HEK293T (cell line): ENCODE measurements around the gene KCNQ1OT1.

Experiments
- CTCF ChIA-PET: fragments of 350-600 bp; formaldehyde crosslinking; extraction: SDS; loops from one replicate; lab custom pipeline; 2021; ENCODE audit warnings: antibody characterized with exemption, inconsistent platforms; lab: Yijun Ruan, JAX
- POLR2A ChIA-PET: fragments of 350-600 bp; formaldehyde crosslinking; extraction: SDS; loops from one replicate; lab custom pipeline; 2020; ENCODE audit warnings: antibody characterized with exemption, inconsistent platforms; lab: Yijun Ruan, JAX
- DNase-seq: peaks from one replicate; pipeline ENCODE4 v3.0.0; 2012; ENCODE audit warnings: mixed read lengths; ENCODE audit errors: extremely low spot score
- ARNT ChIP-seq: fragments of 450-650 bp; IDR thresholded peaks from 2 replicates; pipeline ENCODE4 v1.6.1; 2017; ENCODE audit warnings: mild to moderate bottlenecking
- BHLHE40 ChIP-seq: fragments of 450-650 bp; IDR thresholded peaks from 2 replicates; pipeline ENCODE4 v1.6.1; 2016; ENCODE audit warnings: mild to moderate bottlenecking, moderate library complexity, borderline replicate concordance
- CTBP1 ChIP-seq: fragments of 450-650 bp; IDR thresholded peaks from 2 replicates; pipeline ENCODE4 v1.6.1; 2016; ENCODE audit warnings: borderline replicate concordance
- ELF4 ChIP-seq: fragments of 450-650 bp; IDR thresholded peaks from 2 replicates; pipeline ENCODE4 v1.6.1; 2017; ENCODE audit warnings: antibody characterized with exemption
- FOXA1 ChIP-seq: fragments of 450-650 bp; IDR thresholded peaks from 2 replicates; pipeline ENCODE4 v1.6.1; 2016; ENCODE audit warnings: mild to moderate bottlenecking
- FOXK2 ChIP-seq: fragments of 450-650 bp; IDR thresholded peaks from 2 replicates; pipeline ENCODE4 v1.6.1; 2016; ENCODE audit warnings: mild to moderate bottlenecking
- FOXM1 ChIP-seq: fragments of 450-650 bp; IDR thresholded peaks from 2 replicates; pipeline ENCODE4 v1.6.1; 2017; ENCODE audit warnings: mild to moderate bottlenecking, borderline replicate concordance
- HDGF ChIP-seq: fragments of 450-650 bp; IDR thresholded peaks from 2 replicates; pipeline ENCODE4 v1.6.1; 2017; ENCODE audit warnings: antibody characterized with exemption, borderline replicate concordance
- L3MBTL2 ChIP-seq: fragments of 450-650 bp; conservative IDR thresholded peaks from 2 replicates; pipeline ENCODE4 v1.6.1; 2016; ENCODE audit warnings: mild to moderate bottlenecking
- LEF1 ChIP-seq: fragments of 450-650 bp; IDR thresholded peaks from 2 replicates; pipeline ENCODE4 v1.6.1; 2017; ENCODE audit warnings: mild to moderate bottlenecking, borderline replicate concordance
- NFRKB ChIP-seq: fragments of 450-650 bp; IDR thresholded peaks from 2 replicates; pipeline ENCODE4 v1.6.1; 2016; ENCODE audit warnings: mild to moderate bottlenecking, moderate library complexity
- SP1 ChIP-seq: fragments of 450-650 bp; IDR thresholded peaks from 2 replicates; pipeline ENCODE4 v1.6.1; 2017
- SUZ12 ChIP-seq: fragments of 450-650 bp; IDR thresholded peaks from 2 replicates; pipeline ENCODE4 v1.6.1; 2016; ENCODE audit warnings: mild to moderate bottlenecking
- TARDBP ChIP-seq: fragments of 450-650 bp; IDR thresholded peaks from 2 replicates; pipeline ENCODE4 v1.6.1; 2016
- ZNF384 ChIP-seq: fragments of 450-650 bp; IDR thresholded peaks from 2 replicates; pipeline ENCODE4 v1.6.1; 2016
- TF ChIP-seq, protein P1 (sequence below): fragments of 450-650 bp; IDR thresholded peaks from 2 replicates; pipeline ENCODE4 v1.6.1; 2016

Gene KCNQ1OT1

DNA sequence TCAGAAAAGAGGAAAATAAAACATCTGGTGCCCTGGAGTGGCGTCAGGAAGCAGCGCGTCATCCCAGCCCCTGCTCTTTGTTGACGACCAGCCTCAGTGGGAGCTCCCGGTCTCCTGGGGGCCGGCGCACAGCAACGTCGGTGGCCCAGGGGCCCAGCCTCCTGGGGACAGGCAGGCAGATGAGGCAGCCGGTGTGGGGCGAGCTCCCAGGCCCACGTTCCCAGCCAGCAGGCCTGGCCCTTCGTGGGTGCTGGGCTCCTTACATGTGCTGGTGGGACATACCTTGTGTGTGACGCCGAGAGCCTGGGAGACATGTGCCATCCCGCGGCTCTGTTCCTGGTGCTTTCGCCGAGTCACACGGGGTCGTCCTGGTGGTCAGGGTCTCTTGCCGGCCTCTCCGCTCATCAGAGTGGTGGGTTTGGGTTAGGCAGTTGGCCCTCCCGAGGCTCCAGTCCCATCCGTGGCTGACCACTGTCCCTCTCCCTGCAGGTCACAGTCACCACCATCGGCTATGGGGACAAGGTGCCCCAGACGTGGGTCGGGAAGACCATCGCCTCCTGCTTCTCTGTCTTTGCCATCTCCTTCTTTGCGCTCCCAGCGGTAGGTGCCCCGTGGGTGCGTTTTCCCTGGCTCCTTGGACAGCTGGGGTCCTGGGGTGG is 116.7 kb downstream of the KCNQ1OT1 start:
- DNase-seq, result no peak
- ChIA-PET POLR2A (no interaction called here), CTCF (no interaction called here)
- TF ChIP-seq ELF4 (no peak), HDGF (no peak), FOXM1 (no peak), NFRKB (no peak), CTBP1 (no peak), BHLHE40 (no peak), SUZ12 (no peak), L3MBTL2 (no peak), TARDBP (no peak), ARNT (no peak), FOXA1 (no peak), FOXK2 (no peak), ZNF384 (no peak), SP1 (no peak)
- TF ChIP-seq, protein P1, sequence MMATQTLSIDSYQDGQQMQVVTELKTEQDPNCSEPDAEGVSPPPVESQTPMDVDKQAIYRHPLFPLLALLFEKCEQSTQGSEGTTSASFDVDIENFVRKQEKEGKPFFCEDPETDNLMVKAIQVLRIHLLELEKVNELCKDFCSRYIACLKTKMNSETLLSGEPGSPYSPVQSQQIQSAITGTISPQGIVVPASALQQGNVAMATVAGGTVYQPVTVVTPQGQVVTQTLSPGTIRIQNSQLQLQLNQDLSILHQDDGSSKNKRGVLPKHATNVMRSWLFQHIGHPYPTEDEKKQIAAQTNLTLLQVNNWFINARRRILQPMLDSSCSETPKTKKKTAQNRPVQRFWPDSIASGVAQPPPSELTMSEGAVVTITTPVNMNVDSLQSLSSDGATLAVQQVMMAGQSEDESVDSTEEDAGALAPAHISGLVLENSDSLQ, result no peak

DNA sequence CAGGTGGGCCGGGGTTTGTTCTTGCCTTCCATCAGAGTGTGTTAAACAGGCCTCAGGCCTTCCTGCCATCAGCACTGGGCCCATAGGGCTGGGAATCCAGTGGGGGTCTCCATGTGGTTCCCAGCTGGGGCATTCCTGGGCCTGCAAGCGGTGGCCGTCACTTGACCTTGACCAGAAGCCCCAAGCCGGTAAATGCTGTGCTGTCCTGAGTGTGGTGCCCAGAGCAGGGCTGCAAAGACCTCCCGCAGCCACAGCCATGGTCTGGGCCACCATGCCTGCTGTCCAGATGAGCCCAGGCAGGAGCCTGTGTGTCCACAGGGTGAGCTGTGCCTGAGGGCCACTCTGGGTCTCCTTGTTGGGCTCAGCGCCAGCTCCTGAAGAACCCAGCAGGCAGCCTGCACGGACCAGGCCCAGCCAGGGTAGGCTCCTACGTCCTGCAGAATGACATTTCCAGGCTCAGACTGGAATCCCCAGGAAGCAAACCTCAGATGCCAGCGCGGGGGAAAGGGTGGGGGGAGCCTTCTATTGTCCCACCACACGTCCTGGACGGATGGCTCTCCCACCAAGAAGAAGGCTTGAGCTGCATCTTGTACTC is 117.3 kb downstream of the KCNQ1OT1 start:
- ChIA-PET CTCF (no interaction called here), POLR2A (no interaction called here)
- no peak for DNase-seq
- TF ChIP-seq HDGF, result no peak
- TF ChIP-seq, protein P1, result no peak
- TF ChIP-seq L3MBTL2, result no peak

DNA sequence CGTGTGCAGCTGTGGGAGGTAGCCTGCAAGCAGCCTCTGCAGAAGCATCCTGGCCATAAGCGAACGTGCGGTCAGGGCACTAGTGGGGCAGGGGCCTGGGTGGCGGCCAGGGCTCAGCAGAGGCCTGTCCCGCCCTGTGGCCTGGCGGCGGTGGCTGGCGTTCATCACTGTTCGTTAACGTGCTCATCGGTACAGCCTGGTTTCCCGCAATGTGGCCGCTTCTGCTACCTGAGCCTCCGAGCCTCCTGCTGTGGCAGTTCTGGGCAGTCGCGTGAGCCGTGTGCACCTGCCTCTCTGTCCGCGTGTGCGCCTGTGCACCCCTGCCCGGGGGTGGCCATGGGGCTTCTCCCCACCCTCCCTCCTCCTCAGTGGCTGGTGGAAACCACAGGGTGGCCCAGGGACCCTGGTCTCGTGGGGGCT is 117.9 kb downstream of the KCNQ1OT1 start:
- ChIA-PET POLR2A (no interaction called here), CTCF (no interaction called here)
- TF ChIP-seq SP1 (no peak), NFRKB (no peak), SUZ12 (no peak), CTBP1 (no peak), HDGF (no peak), BHLHE40 (no peak), ARNT (no peak), FOXA1 (no peak), L3MBTL2 (no peak), ZNF384 (no peak), FOXM1 (no peak), FOXK2 (no peak), TARDBP (no peak)
- TF ChIP-seq, protein P1, result no peak
- DNase-seq, result no peak

DNA sequence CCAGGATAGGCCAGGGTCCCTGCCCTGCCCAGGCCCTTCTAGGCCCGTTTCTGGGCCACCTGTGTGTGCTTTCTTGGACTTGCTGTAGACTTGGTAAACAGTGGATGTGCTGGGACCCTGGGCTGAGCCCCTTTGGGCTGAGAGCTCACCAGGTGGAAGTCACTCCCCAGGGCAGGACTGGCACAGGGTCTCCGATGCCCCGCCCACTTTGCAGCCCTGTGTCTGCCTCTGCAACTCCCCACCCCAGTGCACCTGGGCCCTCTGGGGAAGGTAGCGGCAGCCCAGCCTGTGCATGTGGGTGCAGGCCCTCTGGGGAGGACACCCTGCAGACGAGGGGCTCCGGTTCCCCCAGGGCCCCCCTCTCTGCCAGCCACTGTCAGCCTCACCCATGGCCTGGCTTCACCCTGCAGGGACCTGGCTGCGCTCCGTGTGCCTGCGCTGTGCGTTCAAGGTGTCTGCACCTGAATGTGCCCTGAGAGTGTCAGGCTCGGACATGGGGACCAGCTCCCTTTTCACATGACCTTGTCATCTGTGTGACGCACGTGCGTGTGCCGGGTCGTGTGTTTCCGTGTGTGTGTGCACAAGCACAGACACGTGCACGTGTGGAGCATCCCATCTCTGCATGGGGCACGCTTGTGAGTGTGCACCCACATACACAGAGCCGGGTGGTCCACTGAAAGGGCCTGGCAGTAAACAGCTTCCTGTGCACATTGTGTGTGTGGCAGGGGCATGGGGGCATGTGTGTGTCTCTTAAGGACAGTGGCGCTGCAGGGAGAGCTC is 118.5 kb downstream of the KCNQ1OT1 start:
- ChIA-PET POLR2A (no interaction called here), CTCF (no interaction called here)
- no peak for DNase-seq
- TF ChIP-seq BHLHE40, result no peak
- no peak for TF ChIP-seq CTBP1
- TF ChIP-seq LEF1, result no peak
- no peak for TF ChIP-seq TARDBP
- no peak for TF ChIP-seq ZNF384
- no peak for TF ChIP-seq FOXK2
- TF ChIP-seq HDGF, result no peak
- TF ChIP-seq SP1, result no peak
- TF ChIP-seq ARNT, result no peak
- no peak for TF ChIP-seq NFRKB
- no peak for TF ChIP-seq ELF4
- no peak for TF ChIP-seq L3MBTL2
- TF ChIP-seq SUZ12, result no peak
- no peak for TF ChIP-seq FOXM1
- TF ChIP-seq FOXA1, result no peak

DNA sequence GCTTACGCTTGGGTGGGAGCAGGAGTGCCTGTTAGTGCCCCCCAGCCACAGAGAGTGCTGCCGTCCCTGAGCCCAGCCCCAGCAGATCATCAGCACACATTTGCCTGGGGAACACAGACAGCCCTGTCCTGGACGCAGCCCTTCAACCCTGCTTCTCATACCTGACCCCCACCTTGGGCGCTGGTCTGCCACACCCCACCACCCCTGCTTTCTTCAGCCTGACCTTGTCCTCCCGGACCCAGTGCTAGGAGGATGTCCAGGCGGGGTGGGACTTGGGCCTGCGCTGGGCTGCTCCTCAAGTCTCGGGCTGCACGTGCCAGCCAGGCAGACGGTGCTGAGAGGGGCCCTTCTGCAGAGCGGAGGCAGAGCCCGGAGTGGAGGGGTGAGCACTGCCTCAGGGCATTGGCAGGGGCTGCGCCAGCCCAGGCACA is 119.2 kb downstream of the KCNQ1OT1 start:
- CTCF ChIA-PET, result no interaction called here

More for the DNA sequence above, 119.2 kb downstream of the KCNQ1OT1 start:
- POLR2A ChIA-PET, result no interaction called here
- no peak for DNase-seq
- TF ChIP-seq L3MBTL2, result no peak
- no peak for TF ChIP-seq SUZ12
- no peak for TF ChIP-seq TARDBP
- no peak for TF ChIP-seq ZNF384
- TF ChIP-seq FOXA1, result no peak
- no peak for TF ChIP-seq HDGF
- TF ChIP-seq SP1, result no peak
- no peak for TF ChIP-seq BHLHE40
- TF ChIP-seq FOXM1, result no peak
- TF ChIP-seq LEF1, result no peak
- no peak for TF ChIP-seq FOXK2
- no peak for TF ChIP-seq ARNT
- TF ChIP-seq ELF4, result no peak
- TF ChIP-seq, protein P1, result no peak
- no peak for TF ChIP-seq NFRKB
- no peak for TF ChIP-seq CTBP1
